MM.1S (cell line): ENCODE results near the gene RBMS3.

Source experiments
- EZH2 ChIP-seq: fragments of 300-600 bp; sonication (generic); optimal IDR thresholded peaks from 2 replicates; pipeline ENCODE3; 2017; ENCODE audit warnings: low read depth, mild to moderate bottlenecking, antibody characterized with exemption, low read length, mixed read lengths
- TF ChIP-seq, protein P1 (sequence below): fragments of 300-600 bp; sonication (generic); IDR thresholded peaks from 2 replicates; pipeline ENCODE4 v1.5.1; 2016; ENCODE audit warnings: antibody characterized with exemption, low read length, mixed read lengths

DNA sequence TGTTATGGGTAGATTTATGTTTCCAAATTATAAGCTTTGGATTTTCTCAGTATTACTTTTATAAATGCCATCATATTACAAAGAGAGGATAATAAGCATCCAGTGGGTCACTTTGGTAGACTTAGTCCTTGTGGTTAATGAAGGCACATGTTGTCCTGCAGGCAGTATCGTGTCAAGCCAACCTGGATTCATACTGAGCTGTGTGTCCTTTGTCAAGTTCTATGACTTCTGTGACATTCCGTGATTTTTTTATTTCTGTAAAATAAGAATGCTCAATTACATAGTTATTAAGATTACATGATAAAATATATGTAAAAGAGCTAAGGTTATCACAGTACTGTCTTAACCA, 257.7 kb downstream of the RBMS3 start:
- TF ChIP-seq, protein P1, sequence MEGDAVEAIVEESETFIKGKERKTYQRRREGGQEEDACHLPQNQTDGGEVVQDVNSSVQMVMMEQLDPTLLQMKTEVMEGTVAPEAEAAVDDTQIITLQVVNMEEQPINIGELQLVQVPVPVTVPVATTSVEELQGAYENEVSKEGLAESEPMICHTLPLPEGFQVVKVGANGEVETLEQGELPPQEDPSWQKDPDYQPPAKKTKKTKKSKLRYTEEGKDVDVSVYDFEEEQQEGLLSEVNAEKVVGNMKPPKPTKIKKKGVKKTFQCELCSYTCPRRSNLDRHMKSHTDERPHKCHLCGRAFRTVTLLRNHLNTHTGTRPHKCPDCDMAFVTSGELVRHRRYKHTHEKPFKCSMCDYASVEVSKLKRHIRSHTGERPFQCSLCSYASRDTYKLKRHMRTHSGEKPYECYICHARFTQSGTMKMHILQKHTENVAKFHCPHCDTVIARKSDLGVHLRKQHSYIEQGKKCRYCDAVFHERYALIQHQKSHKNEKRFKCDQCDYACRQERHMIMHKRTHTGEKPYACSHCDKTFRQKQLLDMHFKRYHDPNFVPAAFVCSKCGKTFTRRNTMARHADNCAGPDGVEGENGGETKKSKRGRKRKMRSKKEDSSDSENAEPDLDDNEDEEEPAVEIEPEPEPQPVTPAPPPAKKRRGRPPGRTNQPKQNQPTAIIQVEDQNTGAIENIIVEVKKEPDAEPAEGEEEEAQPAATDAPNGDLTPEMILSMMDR, result no peak
- no peak for TF ChIP-seq EZH2
